ENCODE data around the gene SLC44A4.

Gene SLC44A4

GRCh38 chr6:31850765-31851484 is 27.9 kb downstream of the SLC44A4 start:
- Histone ChIP-seq H3K9me3 (ENCODE audit: control insufficient read depth, insufficient read depth, low read depth, low read length) (no peaks in the 10 kb centered on the region), H3K4me1 (ENCODE audit: control insufficient read depth, insufficient read depth, low read length) (no peaks in the 10 kb centered on the region), H3K27ac (ENCODE audit: extremely low read depth, low read depth, low read length) (no peak overlapping the region), H3K36me3 (ENCODE audit: control insufficient read depth in 2 of 2, insufficient read depth in 1 of 2, low read length in 2 of 2) (peaks cover 0 to 4% of the 10 kb centered on the region in 2 experiments; a peak in 2 of 3 replicates), H3K4me3 (ENCODE audit: low read depth, low read length) (no peak overlapping the region)
- no peak for TF ChIP-seq ZNF658 (tag by site-specific recombination; IDR thresholded peaks at IDR 0.05)
- 0 out of 2 replicates have a peak, but pooled peaks have one; percentile 15 for TF ChIP-seq ZBTB20 (tag by site-specific recombination; IDR thresholded peaks at IDR 0.05)
- CTCF ChIA-PET: no interaction called here
- POLR2A ChIA-PET: interaction anchor here (0.7 kb wide), 1 partner anchor 164 kb away, joined by 4 read pairs; no protein-coding TSS in a partner anchor

DNA sequence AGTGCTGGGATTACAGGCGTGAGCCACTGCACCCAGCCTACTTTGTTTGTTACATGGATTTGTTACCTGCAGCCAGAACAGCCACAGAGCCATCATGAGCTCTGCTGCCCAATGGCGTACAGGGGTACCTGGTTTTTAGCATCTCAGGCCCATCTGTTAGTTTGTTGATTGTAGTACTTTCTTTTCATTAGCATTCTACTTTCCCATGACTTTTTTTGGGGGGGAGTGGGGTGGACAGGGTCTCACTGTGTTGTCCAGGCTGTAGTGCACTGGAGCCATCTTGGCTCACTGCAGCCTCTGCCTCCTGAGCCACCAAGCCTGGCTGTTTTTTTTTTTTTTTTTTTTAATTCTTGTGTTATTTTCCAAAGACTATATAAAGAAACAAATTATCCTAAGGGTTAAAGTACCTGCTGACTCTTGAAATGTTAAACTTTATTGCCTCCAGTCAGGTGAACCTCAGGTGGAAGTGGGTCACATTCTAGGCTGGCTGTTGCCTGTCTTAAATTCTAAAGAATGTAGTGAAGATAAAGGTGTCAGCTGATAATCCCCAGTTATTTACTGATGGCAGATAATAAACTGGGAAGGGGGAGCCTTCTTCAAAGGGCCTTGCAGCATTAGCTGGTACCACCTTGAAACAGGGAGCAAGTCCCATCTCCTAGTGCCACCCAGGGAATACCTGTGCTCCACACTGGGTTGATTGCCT is 31.4 kb downstream of the SLC44A4 start:
- no peak overlapping the region for H3K4me3 ChIP-seq (ENCODE audit: low read depth, low read length)
- no peaks in the 10 kb centered on the region; a peak in 1 of 3 replicates for H3K36me3 ChIP-seq (ENCODE audit: control insufficient read depth in 2 of 2, insufficient read depth in 1 of 2, low read length in 2 of 2)
- H3K9me3 ChIP-seq (ENCODE audit: control insufficient read depth, insufficient read depth, low read depth, low read length): no peaks in the 10 kb centered on the region
- POLR2A ChIA-PET: interaction anchor here (1.0 to 1.5 kb wide), 3 partner anchors 10 to 20 kb away, joined by 3 to 5 read pairs (median 4); partner anchors contain the start of genes HSPA1B and NEU1
- no peak for TF ChIP-seq MYNN (tag by site-specific recombination; IDR thresholded peaks at IDR 0.05; ENCODE audit: borderline replicate concordance)
- TF ChIP-seq, protein P1, sequence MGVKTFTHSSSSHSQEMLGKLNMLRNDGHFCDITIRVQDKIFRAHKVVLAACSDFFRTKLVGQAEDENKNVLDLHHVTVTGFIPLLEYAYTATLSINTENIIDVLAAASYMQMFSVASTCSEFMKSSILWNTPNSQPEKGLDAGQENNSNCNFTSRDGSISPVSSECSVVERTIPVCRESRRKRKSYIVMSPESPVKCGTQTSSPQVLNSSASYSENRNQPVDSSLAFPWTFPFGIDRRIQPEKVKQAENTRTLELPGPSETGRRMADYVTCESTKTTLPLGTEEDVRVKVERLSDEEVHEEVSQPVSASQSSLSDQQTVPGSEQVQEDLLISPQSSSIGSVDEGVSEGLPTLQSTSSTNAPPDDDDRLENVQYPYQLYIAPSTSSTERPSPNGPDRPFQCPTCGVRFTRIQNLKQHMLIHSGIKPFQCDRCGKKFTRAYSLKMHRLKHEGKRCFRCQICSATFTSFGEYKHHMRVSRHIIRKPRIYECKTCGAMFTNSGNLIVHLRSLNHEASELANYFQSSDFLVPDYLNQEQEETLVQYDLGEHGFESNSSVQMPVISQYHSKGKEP (tag by site-specific recombination; IDR thresholded peaks at IDR 0.05): no peak
- TF ChIP-seq ZSCAN18 (tag by site-specific recombination; IDR thresholded peaks at IDR 0.05): no peak
- TF ChIP-seq, protein P2, sequence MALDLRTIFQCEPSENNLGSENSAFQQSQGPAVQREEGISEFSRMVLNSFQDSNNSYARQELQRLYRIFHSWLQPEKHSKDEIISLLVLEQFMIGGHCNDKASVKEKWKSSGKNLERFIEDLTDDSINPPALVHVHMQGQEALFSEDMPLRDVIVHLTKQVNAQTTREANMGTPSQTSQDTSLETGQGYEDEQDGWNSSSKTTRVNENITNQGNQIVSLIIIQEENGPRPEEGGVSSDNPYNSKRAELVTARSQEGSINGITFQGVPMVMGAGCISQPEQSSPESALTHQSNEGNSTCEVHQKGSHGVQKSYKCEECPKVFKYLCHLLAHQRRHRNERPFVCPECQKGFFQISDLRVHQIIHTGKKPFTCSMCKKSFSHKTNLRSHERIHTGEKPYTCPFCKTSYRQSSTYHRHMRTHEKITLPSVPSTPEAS (tag by site-specific recombination; IDR thresholded peaks at IDR 0.05): no peak
- no peak for TF ChIP-seq ZNF10 (tag by site-specific recombination; IDR thresholded peaks at IDR 0.05)
- TF ChIP-seq ZFP41 (tag by site-specific recombination; IDR thresholded peaks at IDR 0.05; ENCODE audit: borderline replicate concordance): no peak
- no peak for TF ChIP-seq HOXD13 (CRISPR knock-in tag; IDR thresholded peaks at IDR 0.05; ENCODE audit: borderline replicate concordance)
- TF ChIP-seq ZNF121 (tag by site-specific recombination; IDR thresholded peaks at IDR 0.05): peak; percentile 52; the same call in 1 of the 2 replicates
- CTCF ChIA-PET: interaction anchor here (0.6 to 0.8 kb wide), 2 partner anchors 11 to 83 kb away, joined by 3 to 4 read pairs; no protein-coding TSS in a partner anchor
- H3K4me1 ChIP-seq (ENCODE audit: control insufficient read depth, insufficient read depth, low read length): no peaks in the 10 kb centered on the region
- H3K27ac ChIP-seq (ENCODE audit: extremely low read depth, low read depth, low read length): no peak overlapping the region

- TF ChIP-seq ZNF398 (tag by site-specific recombination; IDR thresholded peaks at IDR 0.05) (no peak), OSR2 (tag by site-specific recombination; IDR thresholded peaks at IDR 0.05) (peak; percentile 92), ZBTB17 (tag by site-specific recombination; IDR thresholded peaks at IDR 0.05) (peak; percentile 61; the same call in 1 of the 2 replicates), ZNF560 (tag by site-specific recombination; IDR thresholded peaks at IDR 0.05; ENCODE audit: borderline replicate concordance) (no peak)
- ChIA-PET CTCF (interaction anchor here (0.5 to 1.7 kb wide), 4 partner anchors 9 to 75 kb away, joined by 3 to 6 read pairs (median 3); no protein-coding TSS in a partner anchor), POLR2A (interaction anchor here (1.1 to 12.5 kb wide), 6 partner anchors 10 to 52 kb away, joined by 3 to 125 read pairs (median 10); partner anchors contain the start of genes HSPA1B and NEU1)
- Histone ChIP-seq H3K4me3 (ENCODE audit: low read depth, low read length) (no peak overlapping the region), H3K4me1 (ENCODE audit: control insufficient read depth, insufficient read depth, low read length) (no peaks in the 10 kb centered on the region), H3K36me3 (ENCODE audit: control insufficient read depth in 2 of 2, insufficient read depth in 1 of 2, low read length in 2 of 2) (peaks cover 15 to 19% of the 10 kb centered on the region in 2 experiments), H3K9me3 (ENCODE audit: control insufficient read depth, insufficient read depth, low read depth, low read length) (no peaks in the 10 kb centered on the region), H3K27ac (ENCODE audit: extremely low read depth, low read depth, low read length) (no peak overlapping the region)
Observed at GRCh38 chr6:31844507-31844906, 34.3 kb downstream of the SLC44A4 start.
